HG03175 (cell line): ENCODE data around the gene RAB8A.
"Not testable (repeated sequence)": the region's sequence is repeated elsewhere in the genome, so short reads cannot be mapped to it uniquely, and the experiment has no call there.

Experiments
- ATAC-seq: cut with Tn5 transposase; IDR thresholded peaks from one replicate; pipeline ENCODE4 v1.9.1; 2021; ENCODE audit warnings: mild to moderate bottlenecking, moderate library complexity; ENCODE audit not compliant: unreplicated experiment

Gene RAB8A

GRCh38 chr19:16167055-16167454 lies 55.4 kb downstream of the RAB8A start:
- ATAC-seq, result no peak

DNA sequence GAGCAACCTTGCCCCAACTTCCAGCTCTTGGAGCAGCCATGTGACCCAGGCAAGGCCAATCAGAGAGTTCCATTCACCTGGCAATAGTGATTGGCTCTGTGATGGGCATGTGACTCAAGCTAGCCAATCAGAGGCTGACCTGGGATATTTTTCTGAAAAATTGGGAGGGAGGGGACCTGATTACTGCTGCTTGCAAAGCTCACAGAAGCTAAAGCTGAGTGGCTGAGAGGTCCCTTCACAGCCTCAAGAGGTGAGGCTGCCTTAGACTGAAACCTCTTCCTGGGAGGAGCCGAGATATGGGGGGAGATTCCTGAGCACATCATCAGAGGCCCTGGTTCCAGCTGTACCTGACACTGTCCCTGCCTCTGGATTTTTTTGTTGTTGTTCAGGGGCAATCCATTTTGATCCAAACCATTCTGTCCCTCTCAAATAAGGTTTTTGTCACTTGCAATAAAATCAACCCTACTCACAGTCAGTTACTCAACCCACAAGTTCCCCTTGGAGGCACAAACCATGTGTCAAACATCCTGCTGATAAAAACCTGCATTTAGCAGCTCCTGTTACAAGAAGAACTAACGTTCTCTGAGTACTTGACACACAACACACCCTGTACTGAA lies 56.9 kb downstream of the RAB8A start:
- no peak for ATAC-seq

- ATAC-seq, result no peak
Measured at GRCh38 chr19:16170134-16170533, 58.4 kb downstream of the RAB8A start.

DNA sequence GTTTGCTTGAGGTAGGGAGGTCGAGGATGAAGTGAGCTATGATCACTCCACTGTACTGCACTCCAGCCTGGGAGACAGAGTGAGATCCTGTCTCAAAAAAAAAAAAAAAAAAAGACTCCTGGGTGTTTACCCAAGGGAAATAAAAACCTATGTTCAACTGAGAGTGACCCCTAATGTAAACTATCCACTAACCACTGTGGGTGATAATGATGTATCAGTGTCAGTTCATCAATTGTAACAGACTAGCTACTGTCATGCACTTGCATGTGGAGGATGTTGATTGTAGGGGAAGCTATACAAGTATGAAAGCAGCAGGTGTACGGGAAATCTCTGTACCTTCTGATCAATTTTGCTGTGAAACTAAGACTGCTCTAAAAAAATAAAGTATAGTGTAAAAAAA lies 64.3 kb downstream of the RAB8A start:
- no peak for ATAC-seq

DNA sequence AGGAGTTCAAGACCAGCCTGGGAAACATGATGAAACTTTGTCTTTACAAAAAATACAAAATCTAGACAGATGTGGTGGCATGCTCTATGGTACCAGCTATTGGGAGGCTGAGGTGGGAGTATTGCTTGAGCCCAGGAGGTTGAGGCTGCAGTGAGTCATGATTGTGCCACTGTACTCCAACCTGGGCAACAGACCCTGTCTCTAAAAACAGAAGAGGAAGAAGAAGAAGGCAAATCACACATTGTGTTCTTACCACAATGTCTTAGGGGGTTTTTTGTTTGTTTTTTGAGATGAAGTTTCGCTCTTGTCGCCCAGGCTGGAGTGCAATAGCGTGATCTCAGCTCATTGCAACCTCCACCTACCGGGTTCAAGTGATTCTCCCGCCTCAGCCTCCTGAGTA lies 67.2 kb downstream of the RAB8A start:
- ATAC-seq, result not testable (repeated sequence)

- no peak for ATAC-seq
Measured at GRCh38 chr19:16180611-16181010, 68.9 kb downstream of the RAB8A start.
